CD8-positive, alpha-beta memory T cell (primary cell): ENCODE data around the gene AXL. TPM values are rescaled to one million over a fixed set of nuclear protein-coding genes. Genes with fewer than 3 reads are reported as not detected.

Experiments used
- CTCF ChIA-PET: fragments of 350-600 bp; sonication (Branson Sonifier 250); formaldehyde crosslinking; loops from one replicate; lab custom pipeline; 2021; ENCODE audit warnings: antibody characterized with exemption; lab: Charles Lee
- POLR2A ChIA-PET: fragments of 350-600 bp; sonication (Branson Sonifier 250); formaldehyde crosslinking; loops from one replicate; lab custom pipeline; 2021; ENCODE audit warnings: antibody characterized with exemption; lab: Charles Lee
- DNase-seq, 5 donors: peaks; one replicate each; pipeline versions ENCODE4 v3.0.0 to v3.0.0-alpha.2; 2020 to 2022; ENCODE audit warnings: mixed read lengths in 1 of 5
- H3K27ac ChIP-seq: one replicate; pipeline ENCODE4 v1.7.0; 2013; ENCODE audit warnings: low read depth, mild to moderate bottlenecking, low read length, moderate library complexity
- H3K27me3 ChIP-seq: 2 replicates; pipeline ENCODE4 v1.7.0; 2013; ENCODE audit warnings: low read length, mild to moderate bottlenecking; ENCODE audit not compliant: insufficient read depth, poor library complexity, severe bottlenecking
- H3K36me3 ChIP-seq: 2 replicates; pipeline ENCODE4 v1.7.0; 2013; ENCODE audit warnings: mild to moderate bottlenecking, low read length, moderate library complexity; ENCODE audit not compliant: insufficient read depth
- H3K4me1 ChIP-seq: 2 replicates; pipeline ENCODE4 v1.7.0; 2013; ENCODE audit warnings: mild to moderate bottlenecking, low read length, moderate library complexity; ENCODE audit not compliant: insufficient read depth
- H3K4me3 ChIP-seq: 2 replicates; pipeline ENCODE4 v1.7.0; 2013; ENCODE audit warnings: mild to moderate bottlenecking, low read length
- H3K9me3 ChIP-seq: 2 replicates; pipeline ENCODE4 v1.7.0; 2013; ENCODE audit warnings: mild to moderate bottlenecking, low read length
- H3K27ac Mint-ChIP-seq, 8 donors: one replicate each; pipeline ENCODE4 v1.8.0; 2020 to 2021; ENCODE audit warnings: mixed read lengths in 8 of 8, mild to moderate bottlenecking in 6 of 8, inconsistent platforms in 3 of 8, moderate library complexity in 3 of 8
- H3K27me3 Mint-ChIP-seq, 2 donors: one replicate each; pipeline ENCODE4 v1.8.0; 2020 to 2021; ENCODE audit warnings: mixed read lengths in 2 of 2, mild to moderate bottlenecking in 1 of 2, moderate library complexity in 1 of 2
- H3K36me3 Mint-ChIP-seq, 3 donors: one replicate each; pipeline ENCODE4 v1.8.0; 2020 to 2021; ENCODE audit warnings: mixed read lengths in 3 of 3, inconsistent platforms in 1 of 3, mild to moderate bottlenecking in 1 of 3
- H3K4me1 Mint-ChIP-seq, 3 donors: one replicate each; pipeline ENCODE4 v1.8.0; 2020 to 2021; ENCODE audit warnings: mixed read lengths in 3 of 3, inconsistent platforms in 1 of 3, mild to moderate bottlenecking in 1 of 3
- H3K4me3 Mint-ChIP-seq, 7 donors: one replicate each; pipeline ENCODE4 v1.8.0; 2020 to 2021; ENCODE audit warnings: mixed read lengths in 7 of 7, mild to moderate bottlenecking in 6 of 7, moderate library complexity in 4 of 7, inconsistent platforms in 2 of 7
- H3K9me3 Mint-ChIP-seq, 5 donors: one replicate each; pipeline ENCODE4 v1.8.0; 2020 to 2022; ENCODE audit warnings: mixed read lengths in 5 of 5, mild to moderate bottlenecking in 3 of 5, moderate library complexity in 2 of 5, inconsistent platforms in 1 of 5
- polyA plus RNA-seq: library from polyadenylated mRNA; unstranded; fragments of 300-500 nt; fragmentation: Illumina TruSeq; gene quantifications from one replicate; pipeline ENCODE4 v1.2.3, GENCODE V29; 2021
- total RNA-seq, 2 experiments: library from RNA; stranded (reverse); gene quantifications; one replicate each; pipeline ENCODE4 v1.2.3, GENCODE V29; 2021

Gene AXL
- total and polyA plus RNA-seq, 3 experiments from 2014 or later: 0.09 to 0.43 (median 0.11) TPM

GRCh38 chr19:41245843-41246242 is 26.8 kb downstream of the AXL start:
- no peaks in the 10 kb centered on the region for H3K9me3 Mint-ChIP-seq
- POLR2A ChIA-PET: no interaction called here
- Histone ChIP-seq H3K36me3 (no peaks in the 10 kb centered on the region), H3K27me3 (no peaks in the 10 kb centered on the region), H3K4me1 (no peaks in the 10 kb centered on the region), H3K27ac (no peak overlapping the region), H3K4me3 (no peak overlapping the region), H3K9me3 (no peaks in the 10 kb centered on the region)
- no peaks in the 10 kb centered on the region for H3K4me1 Mint-ChIP-seq
- no peak overlapping the region for H3K27ac Mint-ChIP-seq
- DNase-seq: no peak
- no peaks in the 10 kb centered on the region for H3K36me3 Mint-ChIP-seq
- CTCF ChIA-PET: interaction anchor here (1.0 kb wide), 1 partner anchor 41 kb away, joined by 3 read pairs; no protein-coding TSS in a partner anchor
- H3K27me3 Mint-ChIP-seq: peaks cover 0 to 10% of the 10 kb centered on the region in 2 donors
- no peak overlapping the region for H3K4me3 Mint-ChIP-seq

- Mint-ChIP-seq H3K4me1 (no peaks in the 10 kb centered on the region), H3K9me3 (no peaks in the 10 kb centered on the region), H3K36me3 (no peaks in the 10 kb centered on the region), H3K4me3 (no peak overlapping the region), H3K27me3 (peaks cover 4 to 18% of the 10 kb centered on the region in 2 donors), H3K27ac (no peak overlapping the region)
- DNase-seq: no peak
- POLR2A ChIA-PET: no interaction called here
- Histone ChIP-seq H3K27me3 (peaks cover 3% of the 10 kb centered on the region), H3K4me3 (no peak overlapping the region), H3K9me3 (no peaks in the 10 kb centered on the region), H3K4me1 (no peaks in the 10 kb centered on the region), H3K27ac (no peak overlapping the region), H3K36me3 (no peaks in the 10 kb centered on the region)
- CTCF ChIA-PET: interaction anchor here (1.4 kb wide), 1 partner anchor 44 kb away, joined by 4 read pairs; no protein-coding TSS in a partner anchor
These were observed 29.9 kb downstream of the AXL start for GRCh38 chr19:41248895-41249294.

- Mint-ChIP-seq H3K27me3 (peaks cover 4 to 18% of the 10 kb centered on the region in 2 donors), H3K27ac (no peak overlapping the region), H3K36me3 (no peaks in the 10 kb centered on the region), H3K9me3 (no peaks in the 10 kb centered on the region), H3K4me1 (no peaks in the 10 kb centered on the region), H3K4me3 (no peak overlapping the region)
- Histone ChIP-seq H3K36me3 (no peaks in the 10 kb centered on the region), H3K27ac (no peak overlapping the region), H3K27me3 (peaks cover 3% of the 10 kb centered on the region), H3K4me1 (no peaks in the 10 kb centered on the region), H3K4me3 (no peak overlapping the region), H3K9me3 (no peaks in the 10 kb centered on the region)
- ChIA-PET POLR2A (no interaction called here), CTCF (interaction anchor here (1.4 kb wide), 1 partner anchor 45 kb away, joined by 4 read pairs; no protein-coding TSS in a partner anchor)
- no peak for DNase-seq
These were observed 30.8 kb downstream of the AXL start for GRCh38 chr19:41249707-41250423.

- Mint-ChIP-seq H3K27ac (no peak overlapping the region), H3K4me3 (no peak overlapping the region), H3K27me3 (peaks cover 4 to 16% of the 10 kb centered on the region in 2 donors), H3K4me1 (no peaks in the 10 kb centered on the region), H3K9me3 (no peaks in the 10 kb centered on the region), H3K36me3 (no peaks in the 10 kb centered on the region)
- Histone ChIP-seq H3K9me3 (no peaks in the 10 kb centered on the region), H3K4me1 (no peaks in the 10 kb centered on the region), H3K36me3 (no peaks in the 10 kb centered on the region), H3K27me3 (peaks cover 3% of the 10 kb centered on the region), H3K27ac (no peak overlapping the region), H3K4me3 (no peak overlapping the region)
- ChIA-PET POLR2A (no interaction called here), CTCF (no interaction called here)
- DNase-seq: no peak
These were observed 34.6 kb downstream of the AXL start for GRCh38 chr19:41253660-41254059.

GRCh38 chr19:41255171-41255570 is 36.1 kb downstream of the AXL start:
- H3K36me3 ChIP-seq: no peaks in the 10 kb centered on the region
- no peak overlapping the region for H3K4me3 ChIP-seq
- H3K27ac ChIP-seq: no peak overlapping the region
- Mint-ChIP-seq H3K36me3 (no peaks in the 10 kb centered on the region), H3K9me3 (no peaks in the 10 kb centered on the region), H3K27ac (peak overlapping the region in 2 of 8 donors; percentile 23 to 92), H3K4me1 (no peaks in the 10 kb centered on the region), H3K27me3 (peaks cover 4 to 10% of the 10 kb centered on the region in 2 donors), H3K4me3 (no peak overlapping the region)
- ChIA-PET CTCF (no interaction called here), POLR2A (no interaction called here)
- H3K4me1 ChIP-seq: no peaks in the 10 kb centered on the region
- no peaks in the 10 kb centered on the region for H3K9me3 ChIP-seq
- peaks cover 3% of the 10 kb centered on the region for H3K27me3 ChIP-seq
- no peak for DNase-seq

- Histone ChIP-seq H3K27me3 (no peaks in the 10 kb centered on the region), H3K4me1 (peaks cover 20% of the 10 kb centered on the region), H3K36me3 (no peaks in the 10 kb centered on the region), H3K9me3 (no peaks in the 10 kb centered on the region), H3K4me3 (peak overlapping the region; percentile 72), H3K27ac (peak overlapping the region; percentile 100)
- Mint-ChIP-seq H3K4me1 (peaks cover 24 to 38% (median 32%) of the 10 kb centered on the region in 3 donors), H3K9me3 (peaks cover 0 to 4% (median 2%) of the 10 kb centered on the region in 5 donors), H3K27me3 (peaks cover 0 to 19% of the 10 kb centered on the region in 2 donors), H3K27ac (peak overlapping the region; percentile 99 to 100 (median 100)), H3K4me3 (peak overlapping the region; percentile 91 to 99 (median 97)), H3K36me3 (peaks cover 0 to 32% (median 3%) of the 10 kb centered on the region in 3 donors)
- no peak for DNase-seq
- ChIA-PET POLR2A (interaction anchor here (0.8 to 6.5 kb wide), 7 partner anchors 35 to 599 kb away, joined by 3 to 128 read pairs (median 8); partner anchors contain the start of gene CCDC97), CTCF (interaction anchor here (0.7 to 7.0 kb wide), 5 partner anchors 27 to 117 kb away, joined by 3 to 101 read pairs (median 5); partner anchors contain the start of gene CCDC97)
These were observed 42.6 kb downstream of the AXL start for GRCh38 chr19:41261474-41262190.

- DNase-seq: peak; percentile 88 to 97 (median 96)
- Histone ChIP-seq H3K27ac (peak overlapping the region; percentile 100), H3K27me3 (no peaks in the 10 kb centered on the region), H3K4me3 (peak overlapping the region; percentile 72), H3K9me3 (no peaks in the 10 kb centered on the region), H3K36me3 (peaks cover 7% of the 10 kb centered on the region), H3K4me1 (peaks cover 34% of the 10 kb centered on the region)
- H3K36me3 Mint-ChIP-seq: peaks cover 0 to 48% (median 3%) of the 10 kb centered on the region in 3 donors
- peak overlapping the region; percentile 99 to 100 (median 100) for H3K27ac Mint-ChIP-seq
- H3K4me3 Mint-ChIP-seq: peak overlapping the region; percentile 91 to 99 (median 97)
- POLR2A ChIA-PET: interaction anchor here (0.6 to 6.5 kb wide), 31 partner anchors 9 to 915 kb away, joined by 3 to 128 read pairs (median 5); partner anchors contain the start of genes ACTMAP, B9D2, C19orf47 and CCDC97
- H3K9me3 Mint-ChIP-seq: peaks cover 0 to 4% (median 2%) of the 10 kb centered on the region in 5 donors
- CTCF ChIA-PET: interaction anchor here (0.7 to 7.0 kb wide), 14 partner anchors 14 to 177 kb away, joined by 3 to 101 read pairs (median 4); partner anchors contain the start of genes B9D2, CCDC97 and DMAC2
- peaks cover 37 to 54% (median 47%) of the 10 kb centered on the region in 3 donors for H3K4me1 Mint-ChIP-seq
- H3K27me3 Mint-ChIP-seq: peaks cover 0 to 19% of the 10 kb centered on the region in 2 donors
These were observed 44.2 kb downstream of the AXL start for GRCh38 chr19:41263042-41263849.
